Keratinocyte (primary cell): ENCODE measurements around the gene SEPHS1. TPM values are rescaled to one million over a fixed set of nuclear protein-coding genes. Genes with fewer than 3 reads are reported as not detected.

Experiments used
- DNase-seq: peaks from one replicate; pipeline ENCODE4 v3.0.0-alpha.2; 2011; ENCODE audit warnings: low read depth, missing footprints, low spot score
- FAIRE-seq: peaks from 2 replicates; lab custom pipeline; 2011; peaks lifted over from hg19 to GRCh38; lab: Jason Lieb, UNC
- H2AFZ ChIP-seq: 2 replicates; pipeline ENCODE4 v1.6.0; 2012; ENCODE audit warnings: low read length, control low read depth, inconsistent platforms; ENCODE audit not compliant: control insufficient read depth
- H3K27ac ChIP-seq: 2 replicates; pipeline ENCODE4 v1.5.1; 2011; ENCODE audit warnings: low read length; ENCODE audit not compliant: control insufficient read depth, insufficient read depth
- H3K27me3 ChIP-seq: 3 replicates; pipeline ENCODE4 v1.6.0; 2011; ENCODE audit warnings: low read length; ENCODE audit not compliant: control insufficient read depth, insufficient read depth; ENCODE audit errors: extremely low read depth
- H3K36me3 ChIP-seq, 2 experiments: 2 replicates in 1 of 2; 3 replicates in 1 of 2; pipeline ENCODE4 v1.5.1; 2011; ENCODE audit warnings: low read length in 2 of 2, mild to moderate bottlenecking in 1 of 2; ENCODE audit not compliant: control insufficient read depth in 2 of 2, insufficient read depth in 2 of 2; ENCODE audit errors: extremely low read depth in 1 of 2
- H3K4me1 ChIP-seq: 3 replicates; pipeline ENCODE4 v1.5.1; 2011; ENCODE audit warnings: low read length; ENCODE audit not compliant: control insufficient read depth, insufficient read depth; ENCODE audit errors: extremely low read depth
- H3K4me2 ChIP-seq: 3 replicates; pipeline ENCODE4 v1.6.0; 2011; ENCODE audit warnings: low read depth, low read length; ENCODE audit not compliant: control insufficient read depth, insufficient read depth; ENCODE audit errors: extremely low read depth
- H3K4me3 ChIP-seq, 3 experiments: fragments of 200-600 bp in 1 of 3; sonication (generic) in 1 of 3; 2 replicates in 2 of 3; 3 replicates in 1 of 3; pipeline ENCODE4 v1.5.1; 2011 to 2016; ENCODE audit warnings: low read length in 3 of 3, mild to moderate bottlenecking in 3 of 3, control low read depth in 2 of 3, inconsistent platforms in 1 of 3, low read depth in 1 of 3, mixed read lengths in 1 of 3, mixed run types in 1 of 3, moderate library complexity in 1 of 3; ENCODE audit not compliant: control insufficient read depth in 2 of 3, insufficient read depth in 2 of 3; ENCODE audit errors: extremely low read depth in 1 of 3
- H3K79me2 ChIP-seq: 2 replicates; pipeline ENCODE4 v1.6.0; 2012; ENCODE audit warnings: low read length; ENCODE audit not compliant: control insufficient read depth, insufficient read depth
- H3K9ac ChIP-seq: 3 replicates; pipeline ENCODE4 v1.6.0; 2011; ENCODE audit warnings: low read length; ENCODE audit not compliant: control insufficient read depth, insufficient read depth; ENCODE audit errors: extremely low read depth
- H3K9me1 ChIP-seq: 3 replicates; pipeline ENCODE4 v1.6.0; 2011; ENCODE audit warnings: low read length; ENCODE audit not compliant: control insufficient read depth, insufficient read depth; ENCODE audit errors: extremely low read depth
- H3K9me3 ChIP-seq: 2 replicates; pipeline ENCODE4 v1.5.1; 2012; ENCODE audit warnings: low read depth, low read length; ENCODE audit not compliant: control insufficient read depth
- H4K20me1 ChIP-seq: 3 replicates; pipeline ENCODE4 v1.6.0; 2011; ENCODE audit warnings: low read length; ENCODE audit not compliant: control insufficient read depth, insufficient read depth; ENCODE audit errors: extremely low read depth
- EZH2 ChIP-seq: IDR thresholded peaks from one replicate; pipeline ENCODE4 v1.6.1; 2012; ENCODE audit warnings: inconsistent platforms, mild to moderate bottlenecking, low read length, moderate library complexity
- dilution Hi-C: fragments of 300-500 bp; cut with MboI; formaldehyde crosslinking; loops from one replicate; pipeline ENCODE4 v1.7.0; 2020; ENCODE audit warnings: low sequenced_read_pairs; ENCODE audit not compliant: extremely low pct_ligation_motif_present
- polyA plus RNA-seq, 5 experiments: library from polyadenylated mRNA; depleted of rRNA in 3 of 5; stranded (reverse) in 3 of 5; stranded (forward) in 1 of 5; unstranded in 1 of 5; fragments of >200 nt; gene quantifications; 1 replicate in 1 of 5; 2 replicates in 3 of 5; 3 replicates in 1 of 5; pipeline versions ENCODE4 v1.2.1 to v1.2.3, GENCODE V29; 2011 to 2012; ENCODE audit warnings: missing spikeins in 2 of 5, low read depth in 1 of 5, low replicate concordance in 1 of 5
- TF ChIP-seq, protein P1 (sequence below), 3 experiments: IDR thresholded peaks in 1 of 3; conservative IDR thresholded peaks in 1 of 3; optimal IDR thresholded peaks in 1 of 3; 2 replicates in 2 of 3; 3 replicates in 1 of 3; pipeline versions ENCODE3 to v1.5.1; 2011; ENCODE audit warnings: low read length in 3 of 3, mild to moderate bottlenecking in 3 of 3, moderate library complexity in 2 of 3, control low read depth in 1 of 3, inconsistent platforms in 1 of 3; ENCODE audit not compliant: insufficient read depth in 2 of 3; ENCODE audit errors: extremely low read depth in 1 of 3

Gene SEPHS1
- polyA plus RNA-seq, 1 donor (not counting 4 experiments of a cell fraction or from before 2014, with no cell fraction given), result 65.4 TPM

DNA sequence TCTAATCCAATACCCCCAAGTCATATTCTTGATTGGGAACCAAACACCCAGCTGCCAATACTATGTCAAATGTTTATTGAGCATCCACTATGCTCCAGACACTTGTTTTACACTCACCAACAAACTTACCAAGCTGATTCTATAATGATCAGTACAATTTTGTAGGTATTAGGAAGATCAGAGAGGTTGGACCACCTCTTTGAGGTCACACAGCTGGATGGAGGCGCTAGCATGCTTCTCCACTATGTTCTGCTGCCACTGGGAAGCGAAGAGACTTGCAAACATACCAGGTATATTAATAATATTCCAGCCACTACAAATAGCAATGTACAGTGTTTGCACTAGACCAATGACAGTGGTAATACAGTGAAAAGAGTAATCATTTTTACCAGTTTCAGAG lies 25.6 kb upstream of the SEPHS1 start:
- H3K9ac ChIP-seq, result no peak overlapping the region
- no peak overlapping the region for H3K4me2 ChIP-seq
- H3K27ac ChIP-seq, result no peak overlapping the region
- no peak for DNase-seq
- H4K20me1 ChIP-seq, result no peaks in the 10 kb centered on the region
- no peak overlapping the region for H3K4me3 ChIP-seq
- no peak for TF ChIP-seq EZH2
- TF ChIP-seq, protein P1, sequence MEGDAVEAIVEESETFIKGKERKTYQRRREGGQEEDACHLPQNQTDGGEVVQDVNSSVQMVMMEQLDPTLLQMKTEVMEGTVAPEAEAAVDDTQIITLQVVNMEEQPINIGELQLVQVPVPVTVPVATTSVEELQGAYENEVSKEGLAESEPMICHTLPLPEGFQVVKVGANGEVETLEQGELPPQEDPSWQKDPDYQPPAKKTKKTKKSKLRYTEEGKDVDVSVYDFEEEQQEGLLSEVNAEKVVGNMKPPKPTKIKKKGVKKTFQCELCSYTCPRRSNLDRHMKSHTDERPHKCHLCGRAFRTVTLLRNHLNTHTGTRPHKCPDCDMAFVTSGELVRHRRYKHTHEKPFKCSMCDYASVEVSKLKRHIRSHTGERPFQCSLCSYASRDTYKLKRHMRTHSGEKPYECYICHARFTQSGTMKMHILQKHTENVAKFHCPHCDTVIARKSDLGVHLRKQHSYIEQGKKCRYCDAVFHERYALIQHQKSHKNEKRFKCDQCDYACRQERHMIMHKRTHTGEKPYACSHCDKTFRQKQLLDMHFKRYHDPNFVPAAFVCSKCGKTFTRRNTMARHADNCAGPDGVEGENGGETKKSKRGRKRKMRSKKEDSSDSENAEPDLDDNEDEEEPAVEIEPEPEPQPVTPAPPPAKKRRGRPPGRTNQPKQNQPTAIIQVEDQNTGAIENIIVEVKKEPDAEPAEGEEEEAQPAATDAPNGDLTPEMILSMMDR (optimal IDR thresholded peaks at IDR 0.05 in 1 of 3, IDR thresholded peaks at IDR 0.05 in 1 of 3, conservative IDR thresholded peaks at IDR 0.05 in 1 of 3; ENCODE audit: extremely low read depth in 1 of 3, insufficient read depth in 2 of 3, low read length in 3 of 3), result no peak
- dilution Hi-C loops, result no loop called here
- H3K9me3 ChIP-seq, result no peaks in the 10 kb centered on the region
- no peaks in the 10 kb centered on the region for H3K9me1 ChIP-seq
- H3K27me3 ChIP-seq, result no peaks in the 10 kb centered on the region
- H2AFZ ChIP-seq, result no peak overlapping the region
- H3K4me1 ChIP-seq, result no peaks in the 10 kb centered on the region
- no peak for FAIRE-seq
- no peaks in the 10 kb centered on the region for H3K36me3 ChIP-seq
- H3K79me2 ChIP-seq, result no peaks in the 10 kb centered on the region

DNA sequence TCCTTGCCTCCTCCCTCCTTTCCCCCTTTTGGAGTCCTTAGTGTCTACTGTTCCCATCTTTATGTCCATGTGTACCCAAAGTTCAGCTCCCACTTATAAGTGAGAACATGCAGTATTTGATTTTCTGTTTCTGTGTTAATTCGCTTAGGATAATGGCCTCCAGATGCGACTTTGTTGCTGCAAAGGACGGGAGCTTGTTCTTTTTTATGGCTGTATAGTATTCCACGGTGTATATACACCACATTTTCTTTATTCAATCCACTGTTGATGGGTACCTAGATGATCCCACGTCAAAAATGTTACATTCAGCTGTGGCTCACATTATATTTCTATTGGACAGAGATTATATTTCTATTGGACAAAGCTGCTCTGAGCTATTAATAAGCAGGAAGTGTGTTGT lies 24.4 kb upstream of the SEPHS1 start:
- Histone ChIP-seq H3K4me2 (no peak overlapping the region), H3K27ac (no peak overlapping the region), H3K4me1 (no peaks in the 10 kb centered on the region), H2AFZ (no peak overlapping the region), H3K9me1 (no peaks in the 10 kb centered on the region), H3K9ac (no peak overlapping the region), H3K79me2 (no peaks in the 10 kb centered on the region), H4K20me1 (no peaks in the 10 kb centered on the region), H3K9me3 (no peaks in the 10 kb centered on the region), H3K4me3 (no peak overlapping the region), H3K36me3 (no peaks in the 10 kb centered on the region), H3K27me3 (no peaks in the 10 kb centered on the region)
- dilution Hi-C loops, result no loop called here
- TF ChIP-seq, protein P1 (optimal IDR thresholded peaks at IDR 0.05 in 1 of 3, IDR thresholded peaks at IDR 0.05 in 1 of 3, conservative IDR thresholded peaks at IDR 0.05 in 1 of 3; ENCODE audit: extremely low read depth in 1 of 3, insufficient read depth in 2 of 3, low read length in 3 of 3), result no peak
- no peak for TF ChIP-seq EZH2
- FAIRE-seq (no peak), DNase-seq (no peak)
